ENCODE results near the gene SLC25A2. TPM values are rescaled to one million over a fixed set of nuclear protein-coding genes. Genes with fewer than 3 reads are reported as not detected.

SLC25A2 gene
- total and polyA plus RNA-seq, 2 of the 8 experiments (the other 6 are each of a cell fraction or from before 2014, with no cell fraction given) = not detected

DNA sequence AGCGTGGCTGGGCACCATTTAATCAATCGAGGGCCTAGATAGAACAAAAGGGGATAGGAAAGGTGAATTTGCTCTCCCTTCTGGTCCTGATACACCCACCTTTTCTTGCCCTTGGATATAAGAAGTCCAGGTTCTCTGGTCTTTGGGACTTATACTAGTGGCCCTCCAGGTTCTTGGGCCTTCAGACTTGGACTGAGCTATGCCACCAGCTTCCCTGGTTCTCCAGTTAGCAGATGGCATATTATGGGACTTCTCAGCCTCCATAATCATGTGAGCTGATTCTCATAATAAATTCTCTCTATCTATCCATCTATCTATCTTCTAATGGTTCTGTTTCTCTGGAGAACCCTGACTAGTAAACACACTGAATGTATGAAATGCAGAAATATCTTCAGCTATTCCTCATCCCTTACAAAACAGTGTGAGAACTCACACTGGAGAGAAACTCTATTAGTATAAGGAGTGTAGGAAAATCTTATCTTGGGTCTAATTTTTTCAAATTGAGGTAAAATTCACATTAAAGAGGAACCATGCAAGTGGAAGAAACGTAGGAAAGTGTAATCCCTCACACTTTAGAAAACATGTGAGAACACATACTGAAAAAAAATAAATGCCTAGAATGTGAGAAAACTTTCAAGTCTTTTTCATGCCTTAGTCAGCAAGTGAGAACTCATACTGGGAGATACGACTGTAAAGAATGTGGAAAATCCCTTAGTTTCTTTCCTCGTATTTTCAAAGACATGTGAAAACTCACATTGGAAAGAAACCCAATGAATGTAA is 43.2 kb downstream of the SLC25A2 start:
- Histone ChIP-seq H3K14ac (ENCODE audit: insufficient read length) (no peak overlapping the region), H3K4me3 (ENCODE audit: extremely low read depth in 1 of 4, insufficient read depth in 2 of 4, low read depth in 3 of 4, low read length in 4 of 4) (no peak overlapping the region), H2BK15ac (ENCODE audit: low read length) (no peak overlapping the region), H3K9ac (replicated peaks in 1 of 4; ENCODE audit: extremely low read depth in 1 of 4, low read depth in 3 of 4, low read length in 3 of 4) (no peak overlapping the region), H3K23ac (ENCODE audit: insufficient read length) (no peak overlapping the region), H2AK5ac (ENCODE audit: low read depth, low read length) (no peak overlapping the region), H3K79me1 (ENCODE audit: low read depth, low read length) (no peaks in the 10 kb centered on the region), H3K4me1 (replicated peaks in 1 of 4; ENCODE audit: control insufficient read depth in 3 of 4, insufficient read depth in 4 of 4, low read length in 3 of 4) (no peaks in the 10 kb centered on the region), H2BK120ac (replicated peaks; ENCODE audit: low read depth, low read length) (no peak overlapping the region), H3K23me2 (ENCODE audit: low read depth, low read length) (no peaks in the 10 kb centered on the region), H4K20me1 (replicated peaks in 1 of 2; ENCODE audit: control insufficient read depth in 1 of 2, insufficient read depth in 2 of 2, low read length in 2 of 2) (no peaks in the 10 kb centered on the region), H3K56ac (replicated peaks; ENCODE audit: insufficient read length, low read depth, low read length) (no peak overlapping the region), H3K27me3 (replicated peaks in 1 of 4; ENCODE audit: control insufficient read depth in 3 of 4, extremely low read depth in 1 of 4, insufficient read depth in 3 of 4, low read length in 3 of 4) (no peaks in the 10 kb centered on the region), H2BK20ac (ENCODE audit: low read length) (no peak overlapping the region), H3K79me2 (ENCODE audit: control insufficient read depth in 1 of 2, insufficient read depth in 2 of 2, low read length in 2 of 2) (no peaks in the 10 kb centered on the region), H3K4ac (replicated peaks; ENCODE audit: insufficient read length, low read depth, low read length) (no peak overlapping the region), H4K5ac (ENCODE audit: insufficient read length, low read depth, low read length) (no peak overlapping the region), H3K27ac (ENCODE audit: low read depth, low read length) (no peak overlapping the region), H3K18ac (ENCODE audit: extremely low read depth, low read length) (no peak overlapping the region), H3K36me3 (ENCODE audit: control insufficient read depth in 2 of 4, insufficient read depth in 4 of 4, low read length in 3 of 4) (no peaks in the 10 kb centered on the region; a peak in 2 of 8 replicates), H2AFZ (ENCODE audit: low read length) (no peak overlapping the region), H4K91ac (replicated peaks; ENCODE audit: insufficient read length, low read length) (no peak overlapping the region), H3K9me3 (ENCODE audit: insufficient read depth in 2 of 2, low read depth in 1 of 2, low read length in 1 of 2) (peaks cover 64 to 74% of the 10 kb centered on the region in 2 experiments), H2BK12ac (ENCODE audit: low read depth, low read length) (no peak overlapping the region), H2BK5ac (ENCODE audit: low read depth, low read length) (no peak overlapping the region), H3K4me2 (ENCODE audit: insufficient read depth in 1 of 2, low read depth in 2 of 2, low read length in 2 of 2) (no peak overlapping the region), H4K8ac (ENCODE audit: extremely low read depth, insufficient read depth, low read length) (no peak overlapping the region)
- DNase-seq (ENCODE audit: low read depth in 1 of 2, low spot score in 2 of 2) (no peak), FAIRE-seq (no peak)
- WGBS, 2 experiments (ENCODE audit: extremely low coverage in 1 of 2, insufficient coverage in 1 of 2, insufficient read length in 1 of 2, insufficient replicate concordance in 2 of 2, low coverage in 1 of 2, low lambda C conversion rate in 2 of 2, missing lambda C conversion rate in 1 of 2) = 68% methylated on average over 5 of the region's 5 CpGs; no CpG with 5 or more reads in 1 of the 2 experiments
- peak; percentile 99 for TF ChIP-seq ZNF274 (IDR thresholded peaks at IDR 0.05; ENCODE audit: borderline replicate concordance, extremely low read depth, low read length)
- TF ChIP-seq GABPA (IDR thresholded peaks at IDR 0.05; ENCODE audit: borderline replicate concordance, insufficient read depth, low read length) = no peak
- ChIA-PET POLR2A (ENCODE audit: partially characterized antibody) (no interaction called here), CTCF (ENCODE audit: partially characterized antibody) (interaction anchor here (0.7 to 2.5 kb wide), 5 partner anchors 15 to 152 kb away, joined by 3 to 8 read pairs (median 3); partner anchors contain the start of genes PCDHB15 and PCDHGA10)

All from H1 (cell line).